ENCODE results near the gene KIAA1217.

The KIAA1217 gene

DNA sequence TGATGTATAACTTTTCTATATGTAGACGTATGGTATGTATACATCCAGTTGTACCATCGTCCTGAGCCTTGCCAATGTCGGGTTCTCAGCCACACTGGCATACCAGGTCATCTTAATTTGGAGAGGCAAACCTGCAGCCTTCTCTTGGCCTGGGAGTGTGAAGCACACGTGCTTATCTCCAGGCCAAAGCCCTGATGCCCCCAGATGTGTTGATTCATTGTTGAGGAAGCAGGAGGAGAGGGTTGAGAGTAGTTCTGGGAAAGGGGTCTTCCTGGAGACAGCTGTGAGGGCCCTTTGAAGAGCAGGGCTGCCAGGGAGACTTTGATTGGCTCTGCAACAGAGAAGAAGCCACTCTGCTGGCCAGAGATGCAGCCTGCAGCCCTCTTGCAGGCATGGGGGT, 359.1 kb downstream of the KIAA1217 start:
- FAIRE-seq, result no peak

DNA sequence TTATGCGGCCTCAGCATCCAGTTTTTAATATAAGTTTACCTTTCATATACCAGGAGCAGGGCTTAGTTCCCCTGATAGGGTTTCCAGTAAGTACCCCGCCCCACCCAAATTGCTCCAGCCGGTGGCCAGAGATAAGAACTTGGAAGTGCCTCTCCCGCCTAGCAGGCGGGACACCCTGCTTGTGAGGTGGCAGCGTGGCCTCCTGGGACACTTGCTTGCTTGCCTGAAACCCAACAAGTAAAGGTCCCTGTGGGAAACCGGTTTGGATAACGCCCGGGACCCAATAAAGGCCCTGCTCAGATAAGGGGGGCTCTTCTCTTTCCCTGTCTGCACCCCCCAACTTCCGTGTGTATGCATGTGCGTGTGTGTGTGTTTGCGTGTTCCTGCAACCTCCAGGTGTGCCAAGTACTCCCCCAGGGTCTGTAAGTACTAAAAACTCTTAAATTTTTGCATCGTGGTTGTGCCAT, 360.4 kb downstream of the KIAA1217 start:
- FAIRE-seq, result no peak

DNA sequence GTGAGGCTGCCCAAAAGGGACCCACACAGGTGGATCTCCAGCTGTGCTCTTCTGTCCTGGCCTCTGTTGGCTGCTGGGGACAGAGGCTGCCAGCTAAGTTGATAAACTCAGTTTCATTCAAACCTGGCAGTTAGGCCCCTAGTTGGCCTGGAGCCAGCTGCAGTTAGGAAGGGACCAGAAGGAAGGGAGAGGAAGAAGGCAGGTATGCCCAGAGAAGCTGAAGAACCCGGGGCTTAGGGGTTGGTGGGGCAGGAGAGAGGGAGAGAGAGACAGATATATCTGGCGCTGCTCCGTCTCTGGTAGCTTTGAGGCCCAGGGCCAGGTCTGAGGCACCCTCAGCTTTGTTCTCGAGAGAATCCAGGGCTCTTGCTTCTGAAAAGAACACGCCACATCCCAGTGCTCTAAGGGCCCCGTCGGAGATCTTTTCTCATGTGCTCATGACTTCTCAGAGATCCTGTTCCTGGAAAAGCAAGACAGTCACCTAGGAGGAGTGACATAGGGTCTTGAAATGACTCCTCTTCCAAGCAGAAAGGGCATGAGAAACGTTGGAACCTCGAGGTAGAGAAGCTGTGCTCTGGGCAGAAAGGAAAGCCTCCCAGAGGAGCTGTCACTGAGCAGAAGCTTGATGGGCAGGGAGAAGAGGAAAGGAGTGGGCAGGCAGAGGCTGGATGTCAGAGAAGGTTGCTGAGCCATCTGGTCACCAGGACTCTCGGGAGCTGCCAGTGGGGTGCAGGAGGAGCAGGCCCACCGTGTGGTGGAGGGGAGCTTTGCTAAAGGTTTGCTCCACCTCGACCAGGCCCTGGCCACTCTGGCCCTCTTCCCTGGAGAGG, 361.1 kb downstream of the KIAA1217 start:
- FAIRE-seq, result no peak

DNA sequence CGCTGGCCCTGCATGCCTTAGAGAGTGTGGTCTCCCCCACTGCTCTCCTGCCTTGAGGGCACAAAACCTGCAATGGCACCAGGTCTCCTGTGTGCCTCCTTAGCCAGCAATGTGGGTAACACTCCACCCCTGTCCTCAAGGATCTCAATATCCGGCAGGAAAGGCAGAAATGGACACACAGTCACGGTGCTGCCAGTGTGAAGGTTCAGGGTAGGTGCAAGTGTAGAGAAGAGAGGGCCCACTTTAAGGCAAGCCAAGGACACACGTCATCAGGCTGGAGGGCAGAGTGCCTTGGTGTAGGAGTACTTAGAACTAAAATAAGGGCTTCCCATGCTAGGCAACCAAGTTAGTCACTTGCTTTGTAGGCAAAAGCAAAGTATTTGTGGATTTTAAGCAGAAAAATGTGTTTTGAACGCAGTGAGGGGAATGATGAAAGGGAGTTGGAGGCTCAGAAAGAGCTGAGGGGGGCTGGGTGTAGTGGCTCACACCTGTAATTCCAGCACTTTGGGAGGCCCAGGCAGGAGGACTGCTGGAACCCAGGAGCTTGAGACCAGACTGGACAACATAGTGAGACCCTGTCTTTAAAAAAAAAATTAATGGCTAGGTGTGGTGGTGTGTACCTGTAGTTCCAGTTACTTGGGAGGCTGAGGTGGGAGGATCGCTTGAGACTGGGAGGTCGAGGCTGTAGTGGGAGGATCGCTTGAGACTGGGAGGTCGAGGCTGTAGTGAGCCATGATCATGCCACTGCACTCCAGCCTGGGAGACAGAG, 361.9 kb downstream of the KIAA1217 start:
- FAIRE-seq, result no peak

DNA sequence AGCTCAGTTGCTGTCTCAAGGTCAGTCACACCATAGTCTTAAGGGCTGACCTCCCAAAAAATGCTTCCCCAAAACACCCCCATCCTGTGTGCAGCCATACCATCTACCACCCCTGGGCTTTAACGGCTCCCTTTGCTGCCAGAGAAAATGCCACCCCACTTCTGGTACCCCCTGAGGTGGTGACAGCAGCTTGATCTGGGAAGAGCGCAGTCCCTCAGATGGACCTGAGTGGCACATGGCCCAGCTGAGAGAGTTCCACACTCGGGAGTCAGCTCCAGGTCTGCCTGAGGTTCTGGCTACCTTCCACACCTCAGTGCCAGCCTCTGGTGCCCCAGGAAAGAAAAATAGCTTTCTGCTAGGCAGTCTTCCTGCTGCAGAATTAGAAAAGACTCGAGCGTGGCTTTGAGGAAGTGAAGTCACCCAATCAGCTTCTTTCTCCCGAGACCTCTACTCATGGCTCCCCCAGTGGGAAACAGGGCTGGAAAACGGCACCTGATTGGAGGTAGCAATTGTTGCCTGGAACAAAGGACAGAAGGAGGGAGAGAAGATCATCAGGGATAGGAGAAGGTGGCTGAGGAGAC, 363.0 kb downstream of the KIAA1217 start:
- no peak for FAIRE-seq

DNA sequence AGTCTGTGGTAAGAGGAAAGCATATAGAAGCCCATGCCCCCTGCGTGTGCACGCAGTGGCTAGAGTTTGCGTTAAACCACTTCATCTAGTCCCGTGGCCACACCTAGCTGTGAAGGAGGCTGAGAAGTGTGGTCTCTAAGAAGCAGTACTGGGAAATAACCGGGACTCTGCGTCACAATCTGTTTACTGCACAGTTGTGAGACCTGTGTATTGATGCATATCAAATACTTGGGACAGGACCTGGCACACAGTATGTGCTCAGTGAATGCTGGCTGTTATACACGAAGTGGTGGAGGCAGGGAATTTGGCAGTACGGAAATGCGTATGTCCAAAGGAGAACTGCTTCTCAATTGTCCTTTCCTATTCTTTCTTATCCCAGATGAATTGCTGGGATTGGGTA, 365.2 kb downstream of the KIAA1217 start:
- FAIRE-seq, result no peak

DNA sequence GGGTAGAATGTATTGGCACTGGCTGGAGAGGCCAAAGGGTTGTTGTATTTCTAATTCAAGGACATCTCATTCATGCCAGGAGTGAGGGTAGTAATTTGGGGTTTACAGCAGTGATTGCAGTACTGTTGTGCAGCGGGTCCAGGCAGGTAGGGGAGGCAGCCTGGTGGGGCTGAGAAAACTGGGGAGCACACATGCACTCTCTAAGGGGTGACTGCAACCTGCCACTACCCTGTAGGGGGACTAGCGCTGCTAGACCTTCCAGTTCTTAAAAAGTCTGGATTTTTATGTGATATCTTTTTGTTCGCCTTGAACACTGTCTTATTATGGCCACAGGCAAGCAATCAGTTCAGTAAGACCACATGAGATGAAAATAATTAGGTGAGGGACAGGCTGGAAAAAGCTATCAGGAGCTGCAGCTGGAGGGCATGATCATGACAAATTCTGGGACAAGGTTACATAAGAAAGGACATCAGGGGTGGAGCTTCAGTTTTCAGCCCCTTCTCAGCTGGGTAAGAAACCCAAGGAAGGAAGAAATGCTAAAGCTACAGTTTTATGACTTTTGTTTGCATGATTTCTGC, 365.7 kb downstream of the KIAA1217 start:
- no peak for FAIRE-seq

DNA sequence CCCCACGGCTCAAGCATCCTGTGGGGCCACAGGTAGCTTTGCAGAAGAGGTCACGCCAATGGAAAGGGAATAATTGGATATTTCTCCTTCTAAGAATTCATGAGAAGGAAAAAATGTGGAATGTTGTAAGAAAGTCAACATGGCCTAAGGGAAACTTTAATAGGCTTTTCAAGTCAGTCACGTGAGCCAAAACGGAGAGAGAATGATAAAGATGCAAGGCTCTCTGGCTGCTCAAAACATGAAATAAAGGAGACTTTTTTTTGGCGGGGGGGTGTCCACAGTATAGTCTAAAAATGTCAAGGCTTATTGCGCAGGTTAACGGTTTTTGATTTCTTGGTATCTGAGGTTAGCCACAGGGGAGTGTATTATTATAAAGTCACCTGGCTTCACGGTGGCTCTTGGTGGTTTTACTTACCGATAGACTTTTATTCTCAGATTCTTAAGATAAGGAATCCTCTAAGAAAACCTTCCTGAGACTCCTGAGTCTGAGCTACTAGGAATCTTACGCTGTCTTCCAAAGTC, 366.6 kb downstream of the KIAA1217 start:
- no peak for FAIRE-seq

DNA sequence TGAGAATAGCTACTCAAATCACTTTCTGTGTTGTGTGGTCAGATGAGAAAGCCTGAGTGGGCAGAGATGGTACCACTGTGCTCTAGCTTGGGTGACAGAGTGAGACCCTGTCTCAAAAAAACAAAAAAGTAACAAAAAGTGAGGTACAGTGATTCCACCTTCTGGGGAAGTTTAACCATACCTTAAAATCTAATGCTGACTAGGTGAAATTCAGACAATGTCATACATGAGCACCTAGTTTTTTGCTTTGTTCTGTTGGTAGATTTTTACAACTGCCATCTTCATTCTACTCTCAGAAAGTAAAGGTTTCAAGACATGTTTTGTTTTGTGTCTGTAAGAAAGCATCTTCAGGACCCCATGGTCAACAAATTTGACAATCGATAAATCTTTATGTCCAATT, 370.5 kb downstream of the KIAA1217 start:
- no peak for FAIRE-seq

DNA sequence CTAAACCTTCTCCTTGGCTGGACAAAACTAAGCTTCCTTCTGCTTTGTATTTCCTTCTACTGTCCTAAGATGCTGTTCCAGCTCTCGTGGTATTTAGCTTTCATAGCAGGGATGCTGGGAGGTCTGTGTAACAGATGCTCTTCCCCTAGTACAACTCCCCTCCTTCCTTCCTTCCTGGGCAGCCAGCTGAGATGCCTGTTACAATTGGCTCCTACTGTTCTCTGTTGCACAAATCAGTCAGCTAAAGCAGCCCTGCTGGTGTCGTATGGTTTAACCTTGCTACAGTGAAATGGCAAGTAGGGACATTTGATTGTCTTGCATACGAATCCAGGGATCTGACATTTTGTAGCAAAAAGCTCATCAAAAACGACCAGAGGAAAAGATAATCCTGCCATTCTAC, 371.0 kb downstream of the KIAA1217 start:
- no peak for FAIRE-seq

DNA sequence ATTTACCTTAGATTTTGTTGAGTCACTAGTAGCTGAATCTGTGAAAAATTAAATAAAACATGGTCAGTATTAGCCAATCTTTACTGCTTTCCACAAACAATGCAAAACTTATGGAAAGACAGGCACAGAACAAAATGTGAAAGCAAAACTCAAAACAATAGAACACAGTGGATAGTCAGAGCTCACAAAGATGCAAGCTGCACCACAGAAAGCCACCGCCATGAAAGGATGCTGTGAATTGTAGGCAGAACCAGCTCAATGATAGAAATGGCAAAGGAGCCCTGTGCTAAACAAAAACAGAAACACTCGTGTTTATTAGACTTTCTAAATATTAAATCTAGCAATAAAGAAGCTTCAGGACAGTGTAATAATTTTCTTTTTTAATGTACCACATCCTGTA, 380.3 kb downstream of the KIAA1217 start:
- FAIRE-seq, result no peak

DNA sequence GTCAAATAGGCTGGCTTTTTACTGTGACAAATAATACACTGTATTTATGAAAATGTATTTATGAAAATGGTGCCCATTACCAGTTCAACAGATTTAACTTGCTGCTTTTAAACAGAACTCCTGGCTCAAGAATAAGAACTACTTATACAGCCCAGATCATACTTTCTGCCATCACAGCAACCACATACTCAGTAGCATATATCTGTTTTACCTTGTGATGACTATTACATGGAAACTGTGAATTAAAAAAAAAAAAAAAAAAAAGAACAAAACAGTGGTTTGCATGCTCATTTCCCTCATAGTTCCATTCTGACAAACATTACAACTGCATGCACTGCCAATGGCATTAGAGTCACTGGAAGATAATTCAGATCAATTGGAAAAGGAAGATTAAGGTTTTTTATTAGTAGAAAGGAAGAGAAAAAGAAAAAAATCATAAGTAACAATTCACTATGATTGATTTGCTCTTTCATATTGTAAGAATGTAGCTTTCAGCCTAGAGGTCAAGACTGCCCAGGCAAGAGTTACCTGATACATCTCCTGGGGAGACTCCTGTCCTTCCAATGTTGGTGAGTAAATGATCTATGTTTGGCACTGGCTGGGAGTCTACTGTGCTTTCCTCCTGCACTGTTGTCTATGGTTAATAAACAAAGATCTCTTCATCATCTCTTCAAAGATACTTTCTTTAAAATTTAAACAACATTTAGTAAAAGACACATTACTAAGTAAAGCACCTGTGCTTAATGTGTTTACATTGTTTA, 381.9 kb downstream of the KIAA1217 start:
- FAIRE-seq, result no peak

DNA sequence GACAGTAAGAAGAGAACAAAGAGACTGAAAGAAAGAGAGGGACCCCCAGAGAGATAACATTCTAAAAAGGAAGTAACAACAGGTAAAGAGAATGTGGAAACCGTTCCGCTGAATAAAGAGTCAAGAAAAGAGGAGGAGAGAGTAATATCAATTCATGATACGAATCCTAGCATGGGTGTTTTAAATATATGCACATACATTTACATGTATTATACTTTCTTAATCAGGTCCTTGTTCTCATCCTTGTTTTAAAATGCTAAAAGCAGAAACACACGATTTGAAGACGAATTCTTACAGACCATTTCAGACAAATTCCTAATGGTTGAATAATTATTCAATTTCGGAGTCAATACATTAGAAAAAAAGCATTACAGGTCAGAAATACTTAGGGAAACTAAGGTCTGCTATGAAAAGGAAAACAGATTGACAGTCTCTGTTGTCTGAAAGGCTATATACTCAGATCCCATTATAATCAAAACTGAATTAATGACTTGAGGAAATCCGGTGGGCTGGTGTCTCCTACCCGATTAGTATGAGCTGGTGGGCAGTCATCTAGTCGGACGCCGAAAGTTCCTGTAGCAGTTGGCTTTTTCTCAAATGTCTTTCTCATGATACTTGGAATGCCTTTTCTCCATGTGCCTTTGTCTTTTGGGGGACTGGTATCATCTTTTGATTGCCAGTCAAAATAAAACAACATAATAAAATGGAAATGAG, 387.4 kb downstream of the KIAA1217 start:
- no peak for FAIRE-seq

DNA sequence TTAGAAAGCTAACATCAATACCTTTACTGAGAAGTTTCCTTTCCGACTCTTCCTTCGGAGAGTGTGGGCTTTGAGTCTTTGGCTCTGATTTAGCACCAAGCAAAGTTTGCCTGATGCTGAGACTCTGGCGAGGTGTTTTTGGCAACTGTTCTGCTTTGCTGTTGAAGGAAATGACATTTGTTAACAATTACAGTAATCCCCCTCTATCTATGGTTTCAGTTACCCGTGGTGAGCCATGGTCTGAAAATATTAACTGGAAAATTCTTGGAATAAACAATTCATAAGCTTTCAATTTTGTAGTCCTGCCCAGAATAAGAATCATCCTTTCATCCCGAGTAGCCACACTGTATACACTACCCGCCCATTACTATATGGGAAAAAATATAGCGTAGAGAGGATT, 388.5 kb downstream of the KIAA1217 start:
- no peak for FAIRE-seq

Measured in TTC549 (cell line).